ENCODE results near the gene EXOC7. TPM values are rescaled to one million over a fixed set of nuclear protein-coding genes. Genes with fewer than 3 reads are reported as not detected.

Gene EXOC7
- total and polyA plus RNA-seq, 3 experiments from 2014 or later: 69.3 to 109 (median 105) TPM

DNA sequence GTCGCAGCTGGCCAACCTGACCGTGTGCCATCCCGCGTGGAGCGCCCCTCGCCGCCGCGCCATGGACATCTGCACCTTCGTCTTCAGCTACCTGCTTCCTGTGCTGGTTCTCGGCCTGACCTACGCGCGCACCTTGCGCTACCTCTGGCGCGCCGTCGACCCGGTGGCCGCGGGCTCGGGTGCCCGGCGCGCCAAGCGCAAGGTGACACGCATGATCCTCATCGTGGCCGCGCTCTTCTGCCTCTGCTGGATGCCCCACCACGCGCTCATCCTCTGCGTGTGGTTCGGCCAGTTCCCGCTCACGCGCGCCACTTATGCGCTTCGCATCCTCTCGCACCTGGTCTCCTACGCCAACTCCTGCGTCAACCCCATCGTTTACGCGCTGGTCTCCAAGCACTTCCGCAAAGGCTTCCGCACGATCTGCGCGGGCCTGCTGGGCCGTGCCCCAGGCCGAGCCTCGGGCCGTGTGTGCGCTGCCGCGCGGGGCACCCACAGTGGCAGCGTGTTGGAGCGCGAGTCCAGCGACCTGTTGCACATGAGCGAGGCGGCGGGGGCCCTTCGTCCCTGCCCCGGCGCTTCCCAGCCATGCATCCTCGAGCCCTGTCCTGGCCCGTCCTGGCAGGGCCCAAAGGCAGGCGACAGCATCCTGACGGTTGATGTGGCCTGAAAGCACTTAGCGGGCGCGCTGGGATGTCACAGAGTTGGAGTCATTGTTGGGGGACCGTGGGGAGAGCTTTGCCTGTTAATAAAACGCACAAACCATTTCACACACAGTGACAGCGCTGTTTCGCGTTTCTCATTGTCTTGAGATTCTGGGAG lies 26.6 kb downstream of the EXOC7 start:
- Mint-ChIP-seq H3K4me1 (peaks cover 23 to 69% (median 27%) of the 10 kb centered on the region in 3 donors), H3K36me3 (peaks cover 0 to 8% (median 0%) of the 10 kb centered on the region in 3 donors), H3K9me3 (no peaks in the 10 kb centered on the region), H3K27me3 (peaks cover 32 to 37% of the 10 kb centered on the region in 2 donors), H3K27ac (peak overlapping the region; percentile 32 to 81 (median 50)), H3K4me3 (peak overlapping the region; percentile 80 to 93 (median 83))
- POLR2A ChIA-PET: interaction anchor here (0.6 to 1.4 kb wide), 4 partner anchors 13 to 476 kb away, joined by 3 to 7 read pairs (median 4); no protein-coding TSS in a partner anchor
- Histone ChIP-seq H3K27ac (ENCODE audit: low read depth, low read length) (no peak overlapping the region), H3K36me3 (ENCODE audit: insufficient read depth, low read length) (no peaks in the 10 kb centered on the region), H3K27me3 (ENCODE audit: insufficient read depth, low read length, poor library complexity, severe bottlenecking) (peaks cover 32% of the 10 kb centered on the region), H3K4me1 (ENCODE audit: insufficient read depth, low read length) (peaks cover 51% of the 10 kb centered on the region), H3K4me3 (ENCODE audit: low read length) (peak overlapping the region; percentile 49), H3K9me3 (ENCODE audit: low read length) (no peaks in the 10 kb centered on the region)
- peak; percentile 19 to 74 (median 63) for DNase-seq
- CTCF ChIA-PET: interaction anchor here (0.9 to 1.3 kb wide), 2 partner anchors 62 to 63 kb away, joined by 3 to 4 read pairs; no protein-coding TSS in a partner anchor

DNA sequence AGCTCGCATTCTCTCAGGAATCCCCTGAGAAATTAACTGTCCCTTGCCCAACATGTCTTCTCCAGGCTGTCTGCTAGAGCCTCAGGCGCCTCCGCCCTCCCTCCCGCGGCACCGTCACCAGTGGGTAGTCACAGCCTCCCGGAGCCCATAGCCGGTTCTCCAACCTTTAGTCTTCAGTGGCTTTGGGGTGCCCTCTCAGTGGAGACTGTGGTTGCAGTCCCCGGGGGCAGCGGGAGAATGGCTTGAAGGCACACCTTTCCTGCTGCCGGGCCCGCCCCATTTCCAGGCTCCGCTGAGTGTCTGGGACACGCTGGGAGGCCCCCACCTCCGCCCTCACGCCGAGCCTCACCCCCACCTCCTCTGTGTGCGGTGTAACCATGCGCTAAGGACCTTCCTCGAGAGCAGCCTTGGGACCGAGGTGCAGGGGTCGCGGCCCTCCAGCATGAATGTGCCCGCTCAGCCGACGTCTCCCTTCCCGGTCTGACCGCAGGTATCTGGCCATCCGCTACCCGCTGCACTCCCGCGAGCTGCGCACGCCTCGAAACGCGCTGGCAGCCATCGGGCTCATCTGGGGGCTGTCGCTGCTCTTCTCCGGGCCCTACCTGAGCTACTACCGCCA lies 27.3 kb downstream of the EXOC7 start:
- Histone ChIP-seq H3K36me3 (ENCODE audit: insufficient read depth, low read length) (no peaks in the 10 kb centered on the region), H3K27me3 (ENCODE audit: insufficient read depth, low read length, poor library complexity, severe bottlenecking) (peaks cover 32% of the 10 kb centered on the region), H3K4me1 (ENCODE audit: insufficient read depth, low read length) (peaks cover 54% of the 10 kb centered on the region), H3K27ac (ENCODE audit: low read depth, low read length) (no peak overlapping the region), H3K9me3 (ENCODE audit: low read length) (no peaks in the 10 kb centered on the region), H3K4me3 (ENCODE audit: low read length) (peak overlapping the region; percentile 49)
- H3K36me3 Mint-ChIP-seq: peaks cover 0 to 13% (median 0%) of the 10 kb centered on the region in 3 donors
- ChIA-PET POLR2A (interaction anchor here (0.6 to 1.2 kb wide), 3 partner anchors 51 to 476 kb away, joined by 3 to 7 read pairs (median 3); partner anchors contain the start of gene PRPSAP1), CTCF (no interaction called here)
- H3K4me1 Mint-ChIP-seq: peaks cover 30 to 76% (median 33%) of the 10 kb centered on the region in 3 donors
- DNase-seq: no peak
- H3K9me3 Mint-ChIP-seq: no peaks in the 10 kb centered on the region
- H3K27me3 Mint-ChIP-seq: peaks cover 32 to 37% of the 10 kb centered on the region in 2 donors
- H3K27ac Mint-ChIP-seq: peak overlapping the region in 5 of 8 donors; percentile 32 to 81 (median 52)
- peak overlapping the region; percentile 80 to 93 (median 83) for H3K4me3 Mint-ChIP-seq

DNA sequence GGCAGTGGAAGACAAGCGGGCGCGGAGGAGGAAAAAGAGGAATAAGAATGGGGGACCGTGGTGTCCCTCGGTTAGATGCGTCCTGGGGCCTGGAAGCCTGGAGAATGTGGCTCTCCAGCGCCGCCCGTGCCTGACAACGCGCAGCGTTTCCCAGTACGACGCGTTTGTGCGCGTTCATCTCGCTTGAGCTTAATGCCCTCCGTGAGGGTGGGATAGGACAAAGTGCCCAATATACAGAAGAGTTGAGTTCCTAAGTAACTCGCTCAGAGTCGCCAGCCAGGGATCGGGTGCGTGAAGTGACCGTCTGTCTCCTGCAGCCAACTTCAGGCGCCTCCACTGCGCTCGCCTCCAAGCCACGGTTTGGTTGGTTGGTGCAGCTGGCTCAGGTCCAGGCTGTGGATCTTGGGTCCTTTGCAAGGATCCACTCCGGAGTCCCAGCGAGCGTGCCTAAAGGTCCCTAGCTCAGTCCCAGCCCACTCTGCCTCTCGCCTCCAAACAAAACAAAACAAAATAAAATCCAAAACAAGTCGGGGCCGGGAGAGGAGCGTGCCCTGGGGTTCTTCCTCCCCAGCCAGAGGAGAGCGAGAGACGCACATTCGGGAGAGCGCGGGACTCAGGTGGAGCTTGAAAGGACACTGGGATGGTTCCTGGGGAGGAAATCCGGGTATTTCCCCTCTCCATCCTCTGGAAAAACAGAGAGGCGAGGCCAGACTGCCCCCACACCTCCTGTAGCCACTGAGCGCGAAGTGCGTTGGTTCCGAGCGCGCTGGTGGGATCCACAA lies 28.0 kb downstream of the EXOC7 start:
- Mint-ChIP-seq H3K9me3 (no peaks in the 10 kb centered on the region), H3K27ac (peak overlapping the region in 3 of 8 donors; percentile 51 to 81 (median 70)), H3K4me1 (peaks cover 37 to 77% (median 40%) of the 10 kb centered on the region in 3 donors), H3K36me3 (peaks cover 0 to 13% (median 0%) of the 10 kb centered on the region in 3 donors), H3K27me3 (peaks cover 32 to 37% of the 10 kb centered on the region in 2 donors), H3K4me3 (peak overlapping the region; percentile 56 to 83 (median 75))
- DNase-seq: no peak
- no peak overlapping the region for H3K27ac ChIP-seq (ENCODE audit: low read depth, low read length)
- H3K27me3 ChIP-seq (ENCODE audit: insufficient read depth, low read length, poor library complexity, severe bottlenecking): peaks cover 32% of the 10 kb centered on the region
- CTCF ChIA-PET: interaction anchor here (1.0 kb wide), 2 partner anchors 11 to 204 kb away, joined by 3 read pairs; no protein-coding TSS in a partner anchor
- peaks cover 61% of the 10 kb centered on the region for H3K4me1 ChIP-seq (ENCODE audit: insufficient read depth, low read length)
- no peaks in the 10 kb centered on the region for H3K36me3 ChIP-seq (ENCODE audit: insufficient read depth, low read length)
- H3K4me3 ChIP-seq (ENCODE audit: low read length): peak overlapping the region; percentile 32
- POLR2A ChIA-PET: interaction anchor here (0.6 to 1.2 kb wide), 3 partner anchors 169 to 278 kb away, joined by 3 to 11 read pairs (median 5); partner anchors contain the start of gene PRPSAP1
- no peaks in the 10 kb centered on the region for H3K9me3 ChIP-seq (ENCODE audit: low read length)

DNA sequence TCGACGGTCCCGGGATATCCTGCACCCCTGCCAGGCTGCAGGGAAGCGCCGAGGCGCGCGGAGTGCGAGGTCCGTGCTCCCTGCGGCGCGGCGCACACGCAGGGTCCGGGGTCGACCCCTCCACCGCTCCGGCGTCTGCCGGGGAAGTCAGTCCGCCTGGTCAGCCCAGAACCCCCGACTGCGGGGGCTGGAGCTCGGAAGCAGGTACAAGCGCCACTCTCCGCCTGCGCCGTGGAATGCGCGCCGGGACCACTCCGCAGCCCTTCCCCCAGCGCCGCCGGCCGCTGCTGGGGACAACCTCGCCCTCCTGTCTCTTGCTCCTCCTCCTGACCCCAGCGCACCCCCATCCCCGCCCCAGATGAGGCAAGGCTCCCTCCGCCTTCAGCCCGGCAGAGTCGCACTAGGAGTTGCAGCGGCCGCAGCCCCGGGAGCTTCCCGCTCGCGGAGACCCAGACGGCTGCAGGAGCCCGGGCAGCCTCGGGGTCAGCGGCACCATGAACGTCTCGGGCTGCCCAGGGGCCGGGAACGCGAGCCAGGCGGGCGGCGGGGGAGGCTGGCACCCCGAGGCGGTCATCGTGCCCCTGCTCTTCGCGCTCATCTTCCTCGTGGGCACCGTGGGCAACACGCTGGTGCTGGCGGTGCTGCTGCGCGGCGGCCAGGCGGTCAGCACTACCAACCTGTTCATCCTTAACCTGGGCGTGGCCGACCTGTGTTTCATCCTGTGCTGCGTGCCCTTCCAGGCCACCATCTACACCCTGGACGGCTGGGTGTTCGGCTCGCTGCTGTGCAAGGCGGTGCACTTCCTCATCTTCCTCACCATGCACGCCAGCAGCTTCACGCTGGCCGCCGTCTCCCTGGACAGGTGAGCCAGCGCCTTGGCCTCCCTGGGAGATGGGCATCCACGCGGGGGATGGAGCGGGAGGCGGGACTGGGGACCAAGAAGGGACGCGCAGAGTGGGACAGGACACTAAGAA lies 28.9 kb downstream of the EXOC7 start, which contains the start of gene GALR2:
Gene GALR2 (plus strand): TSS at position 392 of the 974 bp plus-strand sequence. CDS start 103 bp downstream, at position 495.
- Histone ChIP-seq H3K36me3 (ENCODE audit: insufficient read depth, low read length) (no peaks in the 10 kb centered on the region), H3K27me3 (ENCODE audit: insufficient read depth, low read length, poor library complexity, severe bottlenecking) (peaks cover 32% of the 10 kb centered on the region), H3K4me3 (ENCODE audit: low read length) (peak within 1 kb of the TSS; percentile 32), H3K4me1 (ENCODE audit: insufficient read depth, low read length) (peaks cover 61% of the 10 kb centered on the region), H3K27ac (ENCODE audit: low read depth, low read length) (no peak within 1 kb of the TSS), H3K9me3 (ENCODE audit: low read length) (no peaks in the 10 kb centered on the region)
- H3K36me3 Mint-ChIP-seq: peaks cover 0 to 19% (median 0%) of the 10 kb centered on the region in 3 donors
- ChIA-PET POLR2A (interaction anchor here (0.6 to 1.2 kb wide), 2 partner anchors 193 to 279 kb away, joined by 3 to 11 read pairs; partner anchors contain the start of gene PRPSAP1), CTCF (interaction anchor here (1.0 to 1.7 kb wide), 3 partner anchors 12 to 205 kb away, joined by 3 read pairs; no protein-coding TSS in a partner anchor)
- DNase-seq: no peak
- H3K9me3 Mint-ChIP-seq: no peaks in the 10 kb centered on the region
- H3K4me1 Mint-ChIP-seq: peaks cover 42 to 76% (median 44%) of the 10 kb centered on the region in 3 donors
- peak within 1 kb of the TSS; percentile 56 to 93 (median 75) for H3K4me3 Mint-ChIP-seq
- peak within 1 kb of the TSS in 3 of 8 donors; percentile 51 to 81 (median 70) for H3K27ac Mint-ChIP-seq
- H3K27me3 Mint-ChIP-seq: peaks cover 32 to 37% of the 10 kb centered on the region in 2 donors

DNA sequence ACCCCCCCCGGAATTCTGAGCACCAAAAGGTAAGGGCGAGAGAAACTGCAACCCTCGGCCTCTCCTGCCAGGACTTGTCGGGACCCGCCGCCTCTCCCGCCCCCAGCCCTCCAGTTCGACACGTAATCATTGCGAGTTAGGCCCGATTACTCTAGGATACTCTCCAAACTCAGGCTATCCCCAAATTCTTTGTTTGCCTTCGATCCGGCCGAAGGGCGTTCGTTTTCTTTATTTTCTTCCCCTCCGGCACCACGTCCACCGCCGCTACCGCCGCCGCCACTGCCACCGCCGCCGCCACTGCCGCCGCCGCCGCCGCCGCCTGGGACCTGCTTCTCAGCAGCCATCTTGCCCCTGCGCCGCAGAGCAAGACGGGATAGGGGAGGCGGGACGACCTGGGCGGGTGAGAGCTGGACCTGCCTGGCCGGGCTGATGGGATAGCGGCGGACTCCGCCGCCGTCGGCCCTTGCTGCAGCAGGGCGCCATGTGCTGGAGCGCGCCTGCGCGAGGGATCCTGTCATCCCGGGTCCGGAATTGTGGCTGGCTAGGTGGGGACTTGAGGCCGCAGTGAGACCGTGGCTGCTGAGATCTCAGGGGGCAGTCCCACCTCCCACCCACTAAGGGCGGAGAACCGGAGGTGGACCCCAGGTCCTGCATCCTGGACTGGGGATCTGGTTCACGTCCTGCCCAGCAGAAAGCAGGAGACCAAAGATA lies 31.3 kb downstream of the EXOC7 start, which contains the start of gene SRP68:
Gene SRP68 (minus strand): TSS at position 370 of the 711 bp plus-strand sequence. CDS start 26 bp downstream, at position 344.
- H3K4me1 ChIP-seq (ENCODE audit: insufficient read depth, low read length): peaks cover 50% of the 10 kb centered on the region
- Mint-ChIP-seq H3K27ac (peak within 1 kb of the TSS; percentile 85 to 98 (median 96)), H3K9me3 (no peaks in the 10 kb centered on the region), H3K36me3 (peaks cover 0 to 30% (median 0%) of the 10 kb centered on the region in 3 donors), H3K4me1 (peaks cover 40 to 63% (median 47%) of the 10 kb centered on the region in 3 donors), H3K4me3 (peak within 1 kb of the TSS; percentile 93 to 98 (median 96)), H3K27me3 (peaks cover 24 to 33% of the 10 kb centered on the region in 2 donors)
- peaks cover 26% of the 10 kb centered on the region for H3K27me3 ChIP-seq (ENCODE audit: insufficient read depth, low read length, poor library complexity, severe bottlenecking)
- no peaks in the 10 kb centered on the region for H3K9me3 ChIP-seq (ENCODE audit: low read length)
- H3K4me3 ChIP-seq (ENCODE audit: low read length): peak within 1 kb of the TSS; percentile 79
- ChIA-PET CTCF (interaction anchor here (1.3 to 2.2 kb wide), 3 partner anchors 10 to 207 kb away, joined by 3 to 4 read pairs (median 3); no protein-coding TSS in a partner anchor), POLR2A (interaction anchor here (0.5 to 1.0 kb wide), 3 partner anchors 8 to 1794 kb away, joined by 3 to 6 read pairs (median 3); no protein-coding TSS in a partner anchor)
- peaks cover 10% of the 10 kb centered on the region for H3K36me3 ChIP-seq (ENCODE audit: insufficient read depth, low read length)
- peak; percentile 68 to 83 (median 74) for DNase-seq
- H3K27ac ChIP-seq (ENCODE audit: low read depth, low read length): peak within 1 kb of the TSS; percentile 68

Measured in CD8-positive, alpha-beta memory T cell (primary cell).